ENCODE data around the gene PIGS. TPM values are rescaled to one million over a fixed set of nuclear protein-coding genes. Genes with fewer than 3 reads are reported as not detected.

The PIGS gene
- total RNA-seq, 1 donor from 2014 or later, result 15.2 TPM

- Histone ChIP-seq H3F3A (ENCODE audit: low read depth) (no peaks in the 10 kb centered on the region), H3K4me1 (no peaks in the 10 kb centered on the region), H3K4me3 (no peak overlapping the region), H3K4me2 (no peak overlapping the region), H3K27me3 (no peaks in the 10 kb centered on the region), H3K36me3 (no peaks in the 10 kb centered on the region), H3K9me3 (ENCODE audit: low read depth) (no peaks in the 10 kb centered on the region), H3K79me2 (ENCODE audit: low read depth) (no peaks in the 10 kb centered on the region), H3K9ac (no peak overlapping the region), H3K27ac (no peak overlapping the region), H4K20me1 (ENCODE audit: low read depth) (no peaks in the 10 kb centered on the region), H2AFZ (replicated peaks) (no peak overlapping the region)
- Mint-ChIP-seq H3K4me3 (peak overlapping the region; percentile 46), H3K27ac (no peak overlapping the region), H3K36me3 (no peaks in the 10 kb centered on the region), H3K4me1 (peaks cover 6% of the 10 kb centered on the region), H3K27me3 (ENCODE audit: insufficient read depth, low read depth) (peaks cover 5% of the 10 kb centered on the region), H3K9me3 (no peaks in the 10 kb centered on the region)
- DNase-seq (ENCODE audit: low spot score), result no peak
- TF ChIP-seq EZH2 (IDR thresholded peaks at IDR 0.05) (no peak), CTCF (IDR thresholded peaks at IDR 0.05) (no peak), EZH2phosphoT487 (IDR thresholded peaks at IDR 0.05) (no peak)
Measured at GRCh38 chr17:28536532-28537218, 34.6 kb downstream of the PIGS start.

GRCh38 chr17:28534740-28535375 is 36.5 kb downstream of the PIGS start:
- Histone ChIP-seq H3K27me3 (no peaks in the 10 kb centered on the region), H3F3A (ENCODE audit: low read depth) (no peaks in the 10 kb centered on the region), H3K9ac (no peak overlapping the region), H2AFZ (replicated peaks) (no peak overlapping the region), H4K20me1 (ENCODE audit: low read depth) (no peaks in the 10 kb centered on the region), H3K4me1 (no peaks in the 10 kb centered on the region), H3K79me2 (ENCODE audit: low read depth) (no peaks in the 10 kb centered on the region), H3K9me3 (ENCODE audit: low read depth) (no peaks in the 10 kb centered on the region), H3K27ac (no peak overlapping the region), H3K36me3 (no peaks in the 10 kb centered on the region), H3K4me3 (no peak overlapping the region), H3K4me2 (no peak overlapping the region)
- Mint-ChIP-seq H3K9me3 (no peaks in the 10 kb centered on the region), H3K27ac (no peak overlapping the region), H3K4me1 (peaks cover 7% of the 10 kb centered on the region), H3K4me3 (no peak overlapping the region), H3K27me3 (ENCODE audit: insufficient read depth, low read depth) (peaks cover 7% of the 10 kb centered on the region), H3K36me3 (no peaks in the 10 kb centered on the region)
- no peak for TF ChIP-seq EZH2phosphoT487 (IDR thresholded peaks at IDR 0.05)
- no peak for TF ChIP-seq CTCF (IDR thresholded peaks at IDR 0.05)
- TF ChIP-seq EZH2 (IDR thresholded peaks at IDR 0.05), result no peak
- DNase-seq (ENCODE audit: low spot score), result no peak

GRCh38 chr17:28533091-28533807 is 38.1 kb downstream of the PIGS start:
- no peaks in the 10 kb centered on the region for H3K9me3 Mint-ChIP-seq
- H2AFZ ChIP-seq (replicated peaks), result no peak overlapping the region
- no peak overlapping the region for H3K27ac ChIP-seq
- H3K27ac Mint-ChIP-seq, result peak overlapping the region; percentile 83
- no peaks in the 10 kb centered on the region for H3F3A ChIP-seq (ENCODE audit: low read depth)
- no peaks in the 10 kb centered on the region for H3K27me3 ChIP-seq
- TF ChIP-seq CTCF (IDR thresholded peaks at IDR 0.05) (no peak), EZH2phosphoT487 (IDR thresholded peaks at IDR 0.05) (no peak), EZH2 (IDR thresholded peaks at IDR 0.05) (no peak)
- no peaks in the 10 kb centered on the region for H3K79me2 ChIP-seq (ENCODE audit: low read depth)
- DNase-seq (ENCODE audit: low spot score), result no peak
- no peaks in the 10 kb centered on the region for H3K36me3 Mint-ChIP-seq
- no peaks in the 10 kb centered on the region for H3K36me3 ChIP-seq
- no peak overlapping the region for H3K4me3 ChIP-seq
- no peaks in the 10 kb centered on the region for H4K20me1 ChIP-seq (ENCODE audit: low read depth)
- peaks cover 19% of the 10 kb centered on the region for H3K4me1 Mint-ChIP-seq
- H3K9me3 ChIP-seq (ENCODE audit: low read depth), result no peaks in the 10 kb centered on the region
- H3K4me1 ChIP-seq, result no peaks in the 10 kb centered on the region
- no peak overlapping the region for H3K9ac ChIP-seq
- H3K4me3 Mint-ChIP-seq, result peak overlapping the region; percentile 28
- no peak overlapping the region for H3K4me2 ChIP-seq
- H3K27me3 Mint-ChIP-seq (ENCODE audit: insufficient read depth, low read depth), result peaks cover 13% of the 10 kb centered on the region
